NCI-H524 treated with DMSO at 0.1 percent for 48 hours (cell line): ENCODE data around the gene RBL2.
A peak's percentile ranks its signal among the peaks of the same experiment; 100 is the strongest.
"Not testable (repeated sequence)": the region's sequence is repeated elsewhere in the genome, so short reads cannot be mapped to it uniquely, and the experiment has no call there.

Source experiments
- DNase-seq: peaks from one replicate; lab custom pipeline; 2025; lab: John Stamatoyannopoulos, UW

RBL2 gene

DNA sequence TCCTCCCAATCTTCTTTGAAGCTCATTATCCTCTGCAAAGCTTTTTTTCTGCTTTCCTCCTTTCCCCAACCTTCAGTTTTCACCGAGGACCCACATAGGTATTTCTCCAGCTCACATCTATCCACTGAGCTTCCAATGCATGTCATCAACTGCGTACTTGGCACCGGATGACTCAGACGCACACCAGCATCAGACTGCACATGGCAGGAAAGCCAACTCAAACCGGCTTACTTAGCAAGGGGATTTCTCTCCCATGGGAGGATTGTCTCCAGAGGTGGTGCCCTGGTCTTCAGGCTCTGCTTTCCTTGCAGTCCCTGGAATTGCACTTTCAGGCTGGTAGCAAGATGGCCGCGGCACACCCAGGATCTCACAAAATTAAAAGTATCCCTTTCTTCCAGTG is 70.4 kb downstream of the RBL2 start:
- DNase-seq, result no peak

DNA sequence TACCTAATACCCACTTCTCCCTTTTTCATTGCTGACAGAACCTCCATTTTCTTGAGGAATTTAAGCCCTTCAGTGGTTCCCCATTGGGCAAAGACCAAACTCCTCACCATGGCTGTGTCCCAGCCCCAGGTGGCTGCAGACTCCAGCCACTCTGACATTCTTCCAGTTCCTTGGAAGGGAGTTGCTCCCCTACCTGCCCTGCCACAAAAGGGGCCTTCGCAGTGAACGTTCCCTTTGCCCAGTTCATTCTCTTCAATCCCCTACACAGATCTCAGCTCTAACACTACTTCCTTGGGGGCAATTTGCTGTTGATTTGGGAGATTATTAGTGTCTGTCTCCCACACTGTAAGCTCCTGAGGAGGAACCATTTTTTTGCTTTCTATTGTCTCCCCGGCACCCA is 72.0 kb downstream of the RBL2 start:
- no peak for DNase-seq

DNA sequence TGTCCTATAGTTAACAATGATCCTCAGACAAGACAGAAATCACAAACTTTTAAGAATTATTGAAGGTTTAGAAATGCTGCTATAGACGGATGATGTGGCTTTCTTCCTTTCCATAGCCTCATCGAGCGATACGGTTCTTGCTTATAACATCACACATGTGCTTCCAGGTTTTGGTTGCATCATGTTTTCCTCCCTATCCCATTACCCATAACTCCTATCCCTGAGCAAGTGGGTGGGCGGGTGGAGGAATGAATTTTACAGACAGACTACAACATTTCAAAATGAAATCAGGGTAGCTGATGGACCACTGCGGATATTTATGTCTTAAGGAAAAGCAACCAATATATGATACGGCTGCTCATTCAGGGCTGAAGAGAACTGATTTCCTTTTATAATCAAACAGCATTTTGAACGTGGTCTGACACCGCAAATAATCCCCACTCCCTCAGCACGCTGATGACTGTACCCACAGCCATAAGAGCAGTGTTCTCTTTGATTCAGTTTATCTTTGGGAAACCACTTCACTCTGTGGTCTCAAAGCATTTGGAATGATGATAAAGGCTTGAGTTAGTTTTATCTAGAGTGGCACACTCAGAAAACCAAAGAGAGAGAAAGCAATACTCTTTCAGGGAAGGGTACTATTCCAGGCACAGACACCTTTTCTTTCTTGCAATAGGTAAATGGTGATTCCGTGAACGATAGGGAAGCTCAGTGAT is 73.4 kb downstream of the RBL2 start:
- DNase-seq, result no peak

DNA sequence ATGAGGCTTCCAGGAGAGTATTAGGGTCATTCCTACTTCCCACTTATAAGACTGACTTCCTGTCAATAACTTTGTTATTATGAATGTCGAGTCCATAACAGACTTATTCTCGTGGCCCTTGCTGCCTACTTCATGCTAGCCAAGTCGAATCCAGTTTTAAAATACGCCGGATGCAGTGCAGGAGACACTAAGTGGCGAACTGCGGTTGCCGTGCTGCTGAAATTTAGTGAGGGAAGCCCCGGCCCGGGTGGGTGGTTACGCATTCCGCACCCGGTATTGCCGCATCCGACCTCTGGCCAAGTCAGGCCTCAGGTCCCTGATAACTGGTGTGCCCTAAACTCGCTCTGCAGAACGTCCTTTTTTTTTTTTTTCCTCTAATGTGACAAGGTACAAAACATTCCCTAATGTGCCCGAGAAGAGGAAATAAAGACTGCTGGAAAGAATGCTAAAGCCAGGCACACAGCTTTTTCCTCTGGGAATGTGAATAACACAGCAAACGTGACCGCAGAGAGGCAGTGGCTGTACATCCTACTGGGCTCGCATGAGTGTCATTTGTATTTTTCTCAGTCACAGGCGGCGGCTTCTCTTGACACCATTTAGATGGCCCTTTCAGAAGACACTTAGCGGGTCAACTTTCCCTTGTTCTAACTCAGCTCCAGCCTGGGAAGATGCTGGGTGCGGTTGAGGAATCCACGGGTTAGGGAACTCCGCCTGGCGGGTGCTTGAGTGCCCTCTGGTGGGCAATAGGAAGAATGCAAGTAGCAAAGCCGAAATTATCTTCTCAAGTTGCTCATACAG is 75.8 kb downstream of the RBL2 start:
- DNase-seq, result no peak

DNA sequence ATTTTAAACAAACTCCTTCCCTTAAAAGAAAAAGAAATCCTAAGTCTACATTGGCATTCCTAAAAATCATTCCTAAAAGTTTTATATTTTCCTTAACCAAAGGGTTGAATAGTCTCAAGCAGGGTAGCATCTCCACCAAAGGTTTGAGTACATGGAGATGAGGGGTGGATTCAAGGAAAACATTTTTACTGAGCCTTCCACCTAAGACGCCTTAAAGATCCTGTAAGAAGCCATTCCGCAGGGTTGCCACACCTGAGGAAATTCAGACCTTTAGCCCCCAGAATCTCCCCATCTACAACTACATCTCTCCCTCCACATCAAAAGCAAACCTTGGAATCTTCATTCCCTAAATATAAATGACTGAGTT is 76.4 kb downstream of the RBL2 start:
- DNase-seq, result no peak

DNA sequence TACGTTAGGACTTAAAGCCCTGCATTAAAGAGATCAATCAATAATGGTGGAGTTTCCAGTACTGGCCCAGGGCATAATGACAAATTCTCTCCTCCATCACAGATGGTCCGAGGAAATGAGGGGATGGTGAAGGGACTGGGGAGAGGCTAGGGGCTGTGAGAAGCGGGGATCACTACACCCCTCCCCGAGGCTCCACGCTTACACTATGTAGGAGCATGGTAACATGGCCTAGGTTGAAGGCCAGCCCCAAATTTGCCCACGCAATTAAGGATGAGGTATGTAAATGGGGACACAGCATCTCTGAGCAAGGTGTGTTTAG is 76.8 kb downstream of the RBL2 start:
- no peak for DNase-seq

DNA sequence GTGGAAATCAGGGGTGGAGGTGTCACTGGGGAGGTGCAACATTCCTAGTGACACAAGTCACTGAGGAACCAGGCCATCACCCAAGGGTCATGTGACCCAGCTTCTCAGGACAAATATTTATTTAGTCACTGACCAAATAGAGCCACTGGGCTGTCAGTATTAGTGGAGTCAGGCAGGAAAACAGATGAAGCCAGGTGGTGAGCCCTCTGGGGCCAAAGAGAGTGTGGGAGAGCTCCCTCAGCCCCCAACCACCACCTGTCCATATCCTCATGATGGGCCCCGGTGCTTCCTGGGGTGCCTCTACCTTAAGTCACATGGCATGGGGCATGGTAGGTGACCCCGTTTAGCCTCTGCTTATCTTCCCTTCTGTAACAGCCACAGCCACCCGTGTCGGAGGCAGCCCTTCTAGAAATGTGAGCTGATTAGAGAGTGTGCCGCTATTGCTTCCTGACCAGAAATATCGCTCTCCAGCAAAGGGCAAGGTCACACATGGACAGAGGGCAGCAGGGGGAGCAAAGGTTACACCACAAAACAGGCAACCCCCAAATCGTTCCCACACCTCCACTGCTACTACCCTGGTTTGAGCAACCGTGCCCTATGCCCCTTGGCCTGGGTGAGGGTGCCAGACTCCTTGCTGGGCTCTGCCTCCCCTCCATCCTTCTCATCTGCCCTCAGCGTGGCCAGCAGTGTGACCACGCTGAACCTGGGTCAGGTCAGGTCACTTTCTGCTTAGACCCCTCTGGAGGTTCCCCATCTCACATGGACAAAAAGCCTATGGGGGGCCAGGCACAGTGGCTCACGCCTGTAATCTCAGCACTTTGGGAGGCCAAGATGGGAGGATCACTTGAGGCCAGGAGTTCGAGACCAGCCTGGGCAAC is 77.4 kb downstream of the RBL2 start:
- no peak for DNase-seq

DNA sequence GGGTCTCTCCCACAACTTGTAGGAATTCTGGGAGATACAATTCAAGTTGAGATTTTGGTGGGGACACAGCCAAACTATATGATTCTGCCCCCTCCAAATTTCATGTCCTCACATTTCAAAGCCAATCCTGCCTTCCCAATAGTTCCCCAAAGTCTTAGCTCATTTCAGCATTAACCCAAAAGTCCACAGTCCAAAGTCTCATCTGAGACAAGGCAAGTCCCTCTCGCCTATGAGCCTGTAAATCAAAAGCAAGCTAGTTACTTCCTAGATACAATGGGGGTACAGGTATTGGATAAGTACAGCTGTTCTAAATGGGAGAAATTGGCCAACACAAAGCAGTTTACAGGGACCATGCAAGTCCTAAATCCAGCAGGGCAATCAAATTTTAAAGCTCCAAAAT is 78.5 kb downstream of the RBL2 start:
- DNase-seq, result not testable (repeated sequence)

DNA sequence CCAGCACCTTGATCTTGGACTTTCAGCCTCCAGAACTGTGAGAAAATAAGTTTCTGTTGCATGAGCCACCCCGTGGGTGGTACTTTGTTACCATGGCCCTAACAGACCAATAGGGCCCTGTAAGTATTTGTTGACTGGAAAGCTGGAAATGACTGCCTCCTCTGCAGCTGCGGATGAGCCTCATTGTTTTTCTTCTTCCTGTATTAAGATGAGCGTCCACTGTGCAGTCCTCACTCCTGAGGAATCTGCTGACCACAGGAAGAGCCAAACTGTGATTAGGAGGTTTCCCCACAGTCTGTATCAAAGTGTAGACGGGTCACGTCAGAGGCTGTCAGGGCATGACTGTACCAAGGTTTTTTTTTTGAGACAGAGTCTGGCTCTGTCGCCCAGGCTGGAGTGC is 81.0 kb downstream of the RBL2 start:
- DNase-seq, result no peak

DNA sequence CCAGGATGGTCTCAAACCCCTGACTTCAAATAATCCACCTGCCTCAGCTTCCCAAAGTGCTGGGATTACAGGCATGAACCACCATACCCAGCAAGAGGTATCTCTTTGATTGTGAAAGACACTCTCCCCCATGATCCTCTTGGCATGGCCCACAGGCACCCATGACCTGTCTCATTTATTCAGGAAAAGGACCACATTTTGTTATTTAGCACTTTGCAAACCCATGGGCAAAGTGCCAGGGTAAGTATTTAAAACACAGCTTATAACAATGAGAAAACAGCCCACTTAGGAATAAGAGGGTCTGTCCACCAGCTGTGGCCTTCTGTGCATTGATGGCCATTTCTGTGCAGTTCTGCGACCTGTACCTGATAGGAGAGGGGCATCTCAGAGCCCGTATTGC is 81.5 kb downstream of the RBL2 start:
- peak; percentile 29 for DNase-seq

DNA sequence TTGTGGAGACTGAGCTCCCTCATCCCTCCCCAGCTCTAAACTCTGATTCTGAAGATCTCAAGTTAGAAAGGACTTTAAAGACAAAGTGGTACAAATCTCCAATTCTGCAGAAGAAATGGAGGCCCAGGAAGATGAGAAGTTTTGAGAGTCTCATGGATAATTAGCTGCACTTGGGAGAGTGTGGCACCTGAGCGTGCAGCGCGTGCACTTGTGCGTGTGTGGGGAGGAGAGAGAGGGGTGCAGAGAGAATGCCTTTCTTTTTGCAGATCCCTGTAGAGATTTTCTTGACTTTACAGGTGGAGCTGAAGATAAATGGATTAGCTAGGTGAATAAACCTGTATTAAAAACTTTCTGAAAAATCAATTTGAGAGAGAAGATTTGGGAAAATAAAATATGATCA is 83.6 kb downstream of the RBL2 start:
- DNase-seq, result no peak

DNA sequence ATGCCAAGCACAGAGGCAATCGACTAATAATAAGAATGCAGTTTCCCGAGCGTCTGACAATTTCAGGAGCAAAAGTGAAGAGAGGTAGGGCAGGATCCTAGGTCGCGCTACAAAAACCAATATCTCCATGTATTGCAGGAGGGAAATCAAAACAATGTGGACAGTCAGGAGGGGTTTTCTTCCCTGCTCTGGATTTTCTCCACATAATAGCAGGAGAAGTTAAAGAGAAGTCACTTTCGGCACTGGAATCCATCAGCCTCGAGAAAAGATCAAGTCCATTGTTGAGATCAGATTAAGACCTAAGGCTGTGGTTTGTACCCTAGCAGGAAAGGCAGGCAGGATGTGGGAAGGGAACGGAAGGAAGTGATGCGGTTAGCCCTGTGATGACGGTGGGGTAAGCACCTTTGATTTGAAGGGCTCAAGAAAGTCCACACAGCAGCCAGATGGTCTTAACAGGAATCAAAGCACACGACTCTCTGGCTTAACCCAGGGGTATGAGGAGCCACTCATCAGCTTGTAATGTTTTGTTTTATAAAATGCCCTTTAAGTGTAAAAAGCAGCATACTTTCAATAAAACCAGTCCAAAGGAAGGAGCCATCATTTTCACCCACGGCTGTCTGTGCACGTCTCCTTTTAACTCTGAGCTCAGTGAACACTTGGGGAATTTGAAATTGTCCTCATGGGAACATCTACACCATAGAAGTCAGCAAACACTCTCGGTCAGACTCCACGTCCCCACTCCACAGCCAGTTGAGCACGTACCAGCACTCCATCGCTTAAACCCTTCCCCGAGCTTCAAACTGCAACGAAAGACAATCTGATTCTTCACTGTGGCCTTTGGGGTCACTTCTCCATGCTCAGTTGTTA is 84.5 kb downstream of the RBL2 start:
- DNase-seq, result no peak

DNA sequence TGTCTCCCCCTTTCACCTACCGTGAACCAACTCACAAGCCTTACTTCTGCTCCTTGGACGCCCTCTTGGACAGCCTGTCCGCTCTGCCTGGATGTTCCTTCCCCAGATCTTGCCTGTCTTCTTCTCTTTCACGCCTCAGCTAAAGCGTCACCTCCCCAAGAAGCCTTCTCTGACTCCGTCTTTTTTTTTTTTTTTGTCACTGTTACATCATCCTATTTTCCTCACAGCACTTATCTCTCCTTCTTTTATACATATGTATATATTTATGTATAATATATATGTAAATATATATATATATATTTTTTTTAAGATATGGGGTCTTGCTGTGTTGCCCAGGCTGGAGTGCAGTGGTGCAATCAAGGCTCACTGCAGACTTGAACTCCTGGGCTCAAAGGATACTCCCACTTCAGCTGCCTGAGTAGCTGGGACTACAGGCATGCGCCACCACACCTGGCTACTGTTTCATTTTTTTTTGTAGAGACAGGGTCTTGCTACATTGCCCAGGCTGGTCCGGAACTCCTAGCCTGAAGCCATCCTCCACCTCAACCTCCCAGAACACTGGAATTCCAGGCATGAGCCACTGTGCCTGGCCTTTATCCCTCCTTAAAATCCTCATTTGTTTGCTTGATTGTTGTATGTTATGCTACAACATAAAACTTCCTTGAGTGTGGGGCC is 85.3 kb downstream of the RBL2 start:
- DNase-seq, result no peak

DNA sequence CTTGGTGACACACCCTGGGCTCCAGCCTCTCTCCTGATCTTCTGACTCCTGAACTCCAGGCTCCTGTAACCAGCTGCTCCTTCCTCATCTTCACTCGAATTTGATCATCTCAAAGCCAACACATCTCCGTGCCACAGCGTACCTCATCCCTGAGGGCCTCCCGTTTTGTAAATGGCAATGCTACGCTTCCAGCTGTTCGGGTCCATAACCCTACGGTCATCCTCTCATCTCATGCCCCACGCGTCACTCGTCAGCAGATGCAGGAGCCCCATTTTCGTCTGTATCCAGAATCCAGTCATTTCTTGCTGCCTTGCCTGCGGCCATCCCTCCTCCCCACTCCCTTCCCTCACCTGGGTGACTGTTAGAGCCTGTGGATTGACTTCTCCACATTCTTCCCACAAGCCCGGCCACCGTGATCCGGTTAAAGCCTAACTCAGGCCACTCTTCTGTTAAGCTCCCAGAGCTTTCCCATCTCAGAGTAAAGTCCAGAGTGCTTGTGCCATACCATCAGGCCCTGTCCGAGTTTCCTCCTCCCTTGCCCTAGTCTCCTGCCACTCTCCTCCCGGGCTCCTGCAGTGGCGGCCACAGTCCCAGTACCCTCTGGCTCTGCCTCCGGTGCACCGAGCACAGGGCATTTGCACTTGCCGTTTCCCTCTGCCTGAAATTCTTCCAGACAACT is 89.0 kb downstream of the RBL2 start:
- no peak for DNase-seq

DNA sequence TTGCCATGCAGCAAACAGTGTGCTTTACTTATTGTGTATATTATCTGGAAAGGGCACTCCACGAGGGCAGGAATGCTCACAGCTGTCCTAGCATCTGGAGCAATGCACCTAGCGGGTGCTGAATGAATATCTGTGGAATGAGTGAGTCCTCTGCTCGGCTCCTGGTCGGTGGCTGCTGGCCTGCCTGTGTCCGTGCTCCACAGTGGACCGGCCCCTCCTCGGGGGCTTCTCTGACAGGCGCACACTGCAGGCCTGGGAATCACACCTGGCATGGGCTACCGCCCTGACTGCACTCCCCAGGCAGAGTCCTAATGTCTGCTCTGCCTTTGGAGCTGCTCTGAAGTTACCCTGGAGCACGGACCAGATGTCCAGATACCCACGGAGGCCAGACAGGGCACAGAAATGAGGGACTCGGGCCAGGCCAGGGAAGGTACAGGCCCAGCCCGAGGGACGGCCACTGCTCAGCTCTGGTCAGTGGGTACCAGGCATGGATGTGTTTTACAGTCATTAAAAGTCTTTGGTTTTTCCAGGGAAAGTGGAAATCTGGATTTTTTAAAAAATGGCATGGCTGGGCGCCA is 89.8 kb downstream of the RBL2 start:
- no peak for DNase-seq

DNA sequence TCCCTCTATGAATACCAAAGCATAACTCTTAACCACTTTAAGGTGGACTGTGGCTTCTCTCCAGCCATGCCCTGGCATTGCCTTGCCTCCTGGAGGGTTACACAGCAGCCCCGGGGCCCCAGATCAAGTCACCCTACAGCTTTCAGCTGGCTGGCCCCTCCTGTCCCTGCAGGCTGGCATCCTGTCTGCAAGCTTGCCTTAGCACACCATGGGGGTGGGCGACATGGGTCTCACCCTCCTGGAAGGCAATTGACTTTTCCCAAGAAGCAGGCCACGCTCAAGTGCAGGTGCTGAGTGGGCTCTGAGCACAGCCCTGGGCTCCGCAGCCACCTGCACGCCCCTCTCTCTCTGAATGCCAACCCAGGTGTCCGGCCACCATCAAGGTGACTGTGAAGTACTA is 94.5 kb downstream of the RBL2 start:
- DNase-seq, result no peak

DNA sequence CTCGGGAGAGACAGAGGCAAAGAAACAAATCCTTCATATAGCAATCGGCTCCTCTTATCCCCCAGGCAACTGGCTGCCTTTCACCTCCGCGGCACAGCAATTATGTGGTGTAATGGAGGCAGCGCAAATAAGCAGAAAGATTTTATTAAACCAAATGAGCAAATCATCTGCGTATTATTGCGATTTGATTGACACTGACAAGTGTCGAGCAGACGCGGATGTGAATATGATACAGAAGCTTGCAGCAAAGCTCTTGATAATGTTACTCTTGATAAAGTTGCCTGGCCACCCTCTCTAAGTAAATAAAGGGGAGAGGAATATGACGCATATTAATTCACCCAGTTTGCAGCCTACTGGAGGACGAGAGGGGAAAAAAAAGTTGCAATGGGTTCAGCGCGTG is 95.2 kb downstream of the RBL2 start:
- DNase-seq, result peak; percentile 75

DNA sequence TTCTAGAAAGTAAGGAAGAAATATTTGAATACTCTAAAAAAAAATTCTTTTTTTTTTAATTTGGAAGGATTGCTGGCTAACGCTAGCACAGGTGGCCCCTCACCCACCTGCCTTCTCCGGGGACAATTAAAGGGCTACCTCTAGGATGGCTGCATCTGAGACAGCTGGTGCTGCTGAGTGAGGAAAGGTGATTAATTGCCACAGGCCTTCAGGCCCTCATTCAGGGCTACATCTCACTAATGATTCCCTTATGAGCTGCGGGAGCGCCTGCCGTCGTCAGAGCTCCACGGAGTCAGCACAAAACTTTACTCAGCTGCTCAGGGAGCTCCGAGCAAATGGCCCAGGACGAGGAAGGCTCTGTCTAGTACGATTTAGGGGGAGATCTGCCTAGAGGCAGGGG is 95.8 kb downstream of the RBL2 start:
- peak; percentile 64 for DNase-seq

DNA sequence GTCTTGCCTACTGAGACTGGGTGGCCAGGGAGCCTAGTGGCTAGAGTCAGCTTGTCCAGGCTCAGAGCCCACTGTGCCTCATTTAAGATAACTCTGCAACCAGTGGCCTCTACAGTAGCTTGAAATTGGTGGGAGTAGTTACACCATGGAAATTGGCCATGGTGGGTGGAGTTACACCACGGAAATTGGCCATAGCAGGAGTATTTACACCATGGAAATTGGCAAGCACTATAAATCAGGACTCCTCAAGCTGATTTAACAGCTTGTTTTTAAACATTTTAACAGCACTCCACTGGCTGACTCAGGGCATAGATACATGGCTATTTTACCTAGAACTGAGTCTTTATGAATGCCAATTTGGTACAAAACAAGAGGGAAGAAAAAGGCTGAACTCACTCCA is 96.5 kb downstream of the RBL2 start:
- DNase-seq, result no peak

DNA sequence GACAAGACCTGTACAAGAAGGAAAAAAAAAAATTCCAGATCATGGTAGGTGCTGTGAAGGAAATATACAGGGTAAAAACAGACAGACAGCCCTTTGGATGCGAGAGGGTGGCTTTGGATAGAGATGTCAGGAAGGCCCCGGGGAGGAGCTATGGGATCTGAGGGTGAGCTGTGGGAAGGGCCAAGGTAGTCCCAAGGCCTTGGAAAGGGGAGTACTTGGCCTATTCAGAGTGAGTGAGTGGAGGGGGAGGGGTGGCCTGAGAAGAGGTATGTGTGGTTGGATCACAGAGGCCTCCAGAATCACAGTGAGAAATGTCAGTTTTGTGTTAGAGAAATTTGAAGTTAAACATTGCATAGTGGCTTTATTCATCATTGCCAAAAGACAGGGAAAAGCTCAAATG is 99.9 kb downstream of the RBL2 start:
- no peak for DNase-seq

DNA sequence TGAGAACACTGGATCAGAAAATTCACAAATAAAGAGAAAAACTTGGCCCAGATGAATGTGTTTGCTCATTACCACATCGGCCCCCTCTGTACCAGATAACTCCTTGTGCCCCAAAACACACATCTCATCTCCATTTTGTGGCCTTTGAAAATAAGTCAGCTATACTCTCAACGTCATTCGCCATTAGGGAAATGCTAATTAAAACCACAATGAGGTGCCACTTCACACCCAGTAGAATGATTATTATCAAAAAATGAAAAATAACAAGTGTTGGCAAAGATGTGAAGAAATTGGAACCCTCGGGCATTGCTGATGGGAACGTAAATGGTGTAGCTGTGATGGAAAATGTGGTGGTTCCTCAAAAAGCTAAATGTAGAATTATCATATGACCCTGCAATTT is 103.4 kb downstream of the RBL2 start:
- no peak for DNase-seq
